HG03103 (cell line): ENCODE data around the gene ZFHX3.

Source experiments
- ATAC-seq: cut with Tn5 transposase; IDR thresholded peaks from one replicate; pipeline ENCODE4 v1.9.1; 2021; ENCODE audit warnings: low read depth; ENCODE audit not compliant: unreplicated experiment

Gene ZFHX3

GRCh38 chr16:72859581-72859980, 188.3 kb downstream of the ZFHX3 start:
- ATAC-seq = no peak

- no peak for ATAC-seq
Measured at GRCh38 chr16:72858665-72859493, 189.0 kb downstream of the ZFHX3 start.

- no peak for ATAC-seq
Measured at GRCh38 chr16:72857834-72858664, 189.9 kb downstream of the ZFHX3 start.

- ATAC-seq = no peak
Measured at GRCh38 chr16:72856797-72857196, 191.1 kb downstream of the ZFHX3 start.

DNA sequence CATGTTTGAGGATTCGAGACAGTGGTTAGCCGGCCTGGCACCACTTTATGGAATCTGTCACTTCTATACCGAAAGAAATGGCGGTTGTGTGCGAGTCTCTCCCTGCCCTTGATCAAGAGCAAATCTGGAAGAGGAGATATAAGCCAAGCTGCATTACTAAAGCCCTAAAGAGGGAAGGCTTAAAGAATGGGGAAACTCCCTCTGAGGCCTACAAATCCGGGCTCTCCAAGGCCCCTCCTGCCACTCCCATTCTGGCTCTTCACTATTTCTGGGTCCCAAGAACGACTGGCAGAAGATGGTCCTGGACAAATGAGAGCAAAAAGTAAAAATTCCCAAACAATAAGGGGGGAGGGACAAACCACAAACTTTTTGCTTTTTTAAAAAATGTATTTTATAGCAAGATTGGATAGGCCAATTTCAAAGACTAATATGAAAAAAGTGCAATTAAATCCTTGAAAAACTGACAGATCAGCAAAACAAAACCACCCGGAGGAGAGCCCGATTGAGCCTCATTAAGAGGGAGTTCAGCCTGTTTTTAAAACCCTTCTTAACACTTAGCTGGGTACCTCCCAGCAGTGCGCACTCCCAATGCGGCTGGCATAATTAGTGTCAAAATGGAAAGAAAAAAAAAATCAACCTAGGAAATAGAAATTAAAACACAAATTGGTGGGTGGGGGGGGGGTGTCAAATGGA, 193.5 kb downstream of the ZFHX3 start:
- ATAC-seq = no peak

GRCh38 chr16:72853575-72854266, 194.2 kb downstream of the ZFHX3 start:
- no peak for ATAC-seq

- no peak for ATAC-seq
Measured at GRCh38 chr16:72852421-72852820, 195.5 kb downstream of the ZFHX3 start.

GRCh38 chr16:72850853-72851252, 197.1 kb downstream of the ZFHX3 start:
- ATAC-seq = no peak

DNA sequence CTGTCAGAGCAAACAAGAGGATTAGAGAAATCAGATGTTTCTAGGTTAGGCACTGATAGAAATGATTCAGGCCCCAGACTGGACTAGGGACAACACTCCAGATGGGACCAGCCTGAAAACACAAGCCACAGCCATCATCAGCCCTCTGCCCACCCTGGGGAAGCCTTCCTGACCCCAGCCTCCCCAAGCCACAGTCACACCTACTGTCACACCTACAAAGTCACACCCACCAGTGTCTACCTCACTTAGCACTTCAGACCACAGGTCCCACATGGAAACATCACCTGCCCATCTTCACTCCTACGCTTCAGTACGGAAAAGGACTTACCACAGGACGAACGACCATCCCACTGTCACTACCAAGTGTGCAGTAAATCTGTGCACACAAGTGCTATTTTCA, 197.9 kb downstream of the ZFHX3 start:
- ATAC-seq = no peak

DNA sequence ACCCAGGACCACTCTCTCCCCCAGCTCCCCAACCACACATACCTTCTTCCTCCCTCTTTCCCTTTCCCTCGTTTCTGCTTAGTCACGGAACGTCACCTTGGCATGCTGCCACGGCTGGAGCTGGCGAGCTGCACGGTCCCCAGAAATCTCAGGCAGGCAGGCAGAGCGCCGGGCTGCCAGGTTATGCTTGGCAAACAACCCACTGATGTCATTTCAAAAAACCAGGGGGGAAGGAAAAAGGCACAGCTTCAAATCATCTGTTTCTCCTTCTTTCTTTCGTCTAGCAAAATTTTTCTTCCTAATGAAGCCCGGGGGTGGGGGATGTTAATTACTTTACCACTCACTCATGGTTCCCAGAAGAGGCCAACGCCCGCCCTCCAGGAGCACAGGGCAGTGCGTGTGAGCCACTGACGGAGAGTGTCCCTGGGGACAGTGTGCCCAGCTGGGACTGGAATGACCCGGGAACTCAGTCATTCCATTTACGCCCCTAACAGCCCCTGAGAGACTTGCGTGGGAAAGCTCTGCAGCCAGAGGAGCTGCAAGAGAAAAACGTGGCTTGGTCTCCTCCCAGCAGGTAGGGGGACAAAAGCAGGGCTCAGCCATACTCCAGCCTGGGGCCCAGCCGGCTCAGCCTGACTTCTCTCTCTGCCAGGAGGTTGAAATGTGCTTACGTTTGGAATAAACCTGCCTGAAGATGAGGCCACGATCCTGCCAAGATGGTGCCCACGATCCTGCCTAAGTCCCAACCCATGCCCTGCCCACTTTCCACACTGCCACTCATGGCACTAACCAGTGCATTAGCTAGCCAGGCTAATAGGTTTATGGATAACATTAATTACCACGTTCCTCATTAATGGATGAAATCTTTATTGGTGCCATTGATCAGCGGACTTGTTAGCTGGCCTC, 198.9 kb downstream of the ZFHX3 start:
- ATAC-seq = no peak

- no peak for ATAC-seq
Measured at GRCh38 chr16:72848028-72848400, 199.9 kb downstream of the ZFHX3 start.

- peak; percentile 58 for ATAC-seq
Measured at GRCh38 chr16:72847187-72848027, 200.5 kb downstream of the ZFHX3 start.

DNA sequence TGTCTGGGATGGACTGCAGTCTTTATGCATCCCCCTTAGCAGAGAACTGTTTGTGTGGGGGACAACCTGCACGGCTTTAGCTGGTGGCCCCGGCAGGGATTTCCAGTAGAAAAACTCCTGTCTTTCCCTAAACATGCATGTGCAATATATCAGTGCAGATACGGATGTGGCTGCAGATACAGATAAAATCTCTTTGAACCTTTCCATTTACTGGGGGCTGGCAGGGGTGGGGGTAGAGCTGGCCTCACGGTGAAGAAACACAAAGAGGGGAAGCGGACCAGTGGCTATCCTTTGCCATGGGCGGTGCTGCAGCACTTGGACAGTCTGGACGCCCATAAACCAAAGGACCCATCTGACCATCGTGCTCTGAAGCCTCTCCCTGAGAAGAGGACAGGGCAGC, 201.3 kb downstream of the ZFHX3 start:
- ATAC-seq = no peak

DNA sequence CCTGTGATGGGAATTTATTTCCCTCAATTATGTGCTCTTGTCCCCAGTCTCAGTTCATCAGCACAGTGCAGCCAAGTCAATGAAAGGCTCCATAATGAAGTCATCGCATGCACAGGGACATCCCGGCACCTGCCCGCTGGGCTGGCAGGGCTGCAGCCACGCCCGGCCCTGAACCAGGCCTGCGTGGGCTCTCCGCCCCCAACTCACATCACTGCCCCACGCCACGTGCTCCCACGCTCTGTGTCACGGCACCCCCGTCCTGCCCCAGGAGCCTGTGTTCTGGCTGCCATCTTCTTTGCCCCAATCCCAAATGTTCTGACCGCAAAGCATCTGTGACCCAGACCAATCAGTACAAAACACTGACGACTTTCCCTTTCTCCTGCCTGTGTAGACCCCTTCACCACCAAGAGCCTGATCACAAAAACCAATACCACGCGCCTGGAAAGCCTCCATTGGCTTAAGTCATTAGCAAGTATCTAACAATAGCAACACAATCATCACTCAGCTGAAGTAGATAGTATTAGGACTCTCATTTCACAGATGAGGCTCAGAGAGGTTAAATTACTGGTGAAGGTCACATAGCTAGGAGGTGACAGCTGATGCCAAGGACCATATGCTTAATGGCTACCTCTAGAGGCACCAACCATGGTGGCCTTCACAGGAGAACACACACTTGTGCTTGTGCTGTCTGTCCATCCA, 202.5 kb downstream of the ZFHX3 start:
- ATAC-seq = no peak

DNA sequence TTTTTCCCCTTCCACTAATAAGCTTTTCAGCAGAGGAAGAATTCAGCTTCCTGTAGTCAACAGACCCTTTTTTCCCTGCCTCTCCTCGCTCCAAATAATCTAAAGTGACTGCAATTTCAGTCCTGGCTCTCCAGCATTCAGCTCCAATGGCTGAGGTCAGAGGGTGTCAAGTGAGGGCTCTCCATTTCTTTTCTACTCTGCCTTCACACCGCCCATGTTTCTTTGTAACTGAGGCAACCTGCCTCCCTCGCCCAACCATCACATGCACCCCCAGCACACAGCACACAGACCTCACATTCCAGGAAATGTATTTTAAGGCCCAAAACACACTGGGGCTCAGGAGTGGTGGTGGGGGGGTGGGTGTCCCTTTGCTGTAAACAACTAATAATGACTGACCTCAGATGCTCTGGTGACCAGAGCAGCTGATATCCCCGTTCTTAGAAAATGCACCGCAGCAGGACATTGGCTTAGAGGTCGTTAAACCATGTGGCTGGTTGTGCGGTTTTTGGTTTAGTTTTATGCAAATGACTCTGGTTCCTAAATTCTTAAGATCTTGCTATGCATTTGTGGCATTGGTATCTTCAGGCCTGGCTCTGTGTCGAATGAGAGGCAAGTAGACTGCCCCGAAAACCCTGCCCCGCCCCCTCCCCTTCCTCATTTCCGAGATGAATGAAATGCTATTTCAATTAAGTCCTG, 203.6 kb downstream of the ZFHX3 start:
- peak; percentile 45 for ATAC-seq

- ATAC-seq = no peak
Measured at GRCh38 chr16:72841506-72841905, 206.4 kb downstream of the ZFHX3 start.

- no peak for ATAC-seq
Measured at GRCh38 chr16:72840631-72841381, 207.1 kb downstream of the ZFHX3 start.
